ENCODE data around the gene PRTG. TPM values are rescaled to one million over a fixed set of nuclear protein-coding genes. Genes with fewer than 3 reads are reported as not detected.
"Not testable (repeated sequence)": the region's sequence is repeated elsewhere in the genome, so short reads cannot be mapped to it uniquely, and the experiment has no call there.

The PRTG gene
- total RNA-seq, 2 donors from 2014 or later, result 0.44 to 3.3 TPM

DNA sequence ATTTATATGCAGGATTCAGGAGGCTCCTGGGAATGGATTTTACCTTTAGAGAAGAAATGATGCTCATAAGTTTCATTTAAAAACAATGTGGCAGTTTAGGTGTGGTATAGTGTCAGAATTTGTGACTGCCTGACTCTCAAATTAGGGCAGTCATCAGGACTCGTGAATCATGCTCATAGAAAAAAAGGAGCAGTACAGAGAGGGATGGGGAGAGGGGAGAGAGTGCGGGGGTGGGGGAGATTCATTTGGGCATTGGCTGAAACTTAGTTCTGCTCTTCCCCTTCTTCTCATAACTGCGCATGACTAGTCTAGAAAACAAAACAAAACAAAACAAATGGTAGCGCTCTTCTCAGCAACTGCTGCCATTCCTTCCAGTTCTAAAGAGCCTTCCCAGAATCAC lies 44.3 kb downstream of the PRTG start:
- Histone ChIP-seq H3K27me3 (no peaks in the 10 kb centered on the region), H3K36me3 (no peaks in the 10 kb centered on the region), H3K4me3 (no peak overlapping the region), H3K4me1 (no peaks in the 10 kb centered on the region), H3K27ac (no peak overlapping the region), H3K9me3 (no peaks in the 10 kb centered on the region)
- no peak for DNase-seq (ENCODE audit: low spot score)
- TF ChIP-seq, protein P1, sequence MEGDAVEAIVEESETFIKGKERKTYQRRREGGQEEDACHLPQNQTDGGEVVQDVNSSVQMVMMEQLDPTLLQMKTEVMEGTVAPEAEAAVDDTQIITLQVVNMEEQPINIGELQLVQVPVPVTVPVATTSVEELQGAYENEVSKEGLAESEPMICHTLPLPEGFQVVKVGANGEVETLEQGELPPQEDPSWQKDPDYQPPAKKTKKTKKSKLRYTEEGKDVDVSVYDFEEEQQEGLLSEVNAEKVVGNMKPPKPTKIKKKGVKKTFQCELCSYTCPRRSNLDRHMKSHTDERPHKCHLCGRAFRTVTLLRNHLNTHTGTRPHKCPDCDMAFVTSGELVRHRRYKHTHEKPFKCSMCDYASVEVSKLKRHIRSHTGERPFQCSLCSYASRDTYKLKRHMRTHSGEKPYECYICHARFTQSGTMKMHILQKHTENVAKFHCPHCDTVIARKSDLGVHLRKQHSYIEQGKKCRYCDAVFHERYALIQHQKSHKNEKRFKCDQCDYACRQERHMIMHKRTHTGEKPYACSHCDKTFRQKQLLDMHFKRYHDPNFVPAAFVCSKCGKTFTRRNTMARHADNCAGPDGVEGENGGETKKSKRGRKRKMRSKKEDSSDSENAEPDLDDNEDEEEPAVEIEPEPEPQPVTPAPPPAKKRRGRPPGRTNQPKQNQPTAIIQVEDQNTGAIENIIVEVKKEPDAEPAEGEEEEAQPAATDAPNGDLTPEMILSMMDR (IDR thresholded peaks at IDR 0.05), result no peak

DNA sequence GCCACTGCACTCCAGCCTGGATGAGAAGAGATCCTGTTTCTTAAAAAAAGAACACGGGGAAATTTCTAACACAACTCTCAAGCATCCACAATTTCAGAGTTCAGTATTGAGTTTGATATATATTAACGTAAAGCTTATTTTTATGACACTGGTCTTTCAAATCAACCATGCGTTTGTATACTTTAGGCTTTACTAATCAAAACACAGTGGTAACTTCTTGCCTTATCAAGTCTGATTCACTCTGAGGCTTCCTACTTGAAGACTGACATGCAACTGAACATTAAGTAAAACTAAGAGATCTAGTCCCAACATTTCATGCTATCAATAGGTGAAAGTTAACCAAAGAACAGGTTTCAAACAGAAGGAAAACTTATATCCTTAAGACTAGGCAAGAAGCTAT lies 46.7 kb downstream of the PRTG start:
- Histone ChIP-seq H3K27ac (no peak overlapping the region), H3K4me3 (no peak overlapping the region)
- TF ChIP-seq, protein P1 (IDR thresholded peaks at IDR 0.05), result no peak

DNA sequence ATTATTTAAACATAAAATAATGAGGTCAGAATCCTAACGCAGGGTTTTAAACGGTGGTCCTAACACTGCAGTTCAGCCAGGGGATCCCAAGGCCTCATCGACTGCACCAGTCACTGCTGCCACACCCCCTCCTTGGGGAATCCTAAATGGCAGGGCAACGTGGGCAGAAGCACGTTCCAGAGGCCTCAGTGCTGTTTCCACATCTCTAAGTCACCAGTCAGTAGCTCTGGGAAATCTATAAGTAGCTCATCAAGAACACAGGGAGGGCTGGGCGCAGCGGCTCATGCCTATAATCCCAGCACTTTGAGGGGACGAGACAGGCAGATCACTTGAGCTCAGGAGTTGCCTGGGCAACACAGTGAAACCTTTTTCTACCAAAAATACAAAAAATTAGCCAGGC lies 47.5 kb downstream of the PRTG start:
- no peak overlapping the region for H3K27ac ChIP-seq
- H3K9me3 ChIP-seq, result no peaks in the 10 kb centered on the region
- TF ChIP-seq, protein P1 (IDR thresholded peaks at IDR 0.05), result no peak
- DNase-seq (ENCODE audit: low spot score), result no peak
- H3K4me1 ChIP-seq, result no peaks in the 10 kb centered on the region
- H3K27me3 ChIP-seq, result no peaks in the 10 kb centered on the region
- H3K4me3 ChIP-seq, result no peak overlapping the region
- H3K36me3 ChIP-seq, result no peaks in the 10 kb centered on the region

More for the DNA sequence above, 46.7 kb downstream of the PRTG start:
- DNase-seq (ENCODE audit: low spot score), result no peak
- no peaks in the 10 kb centered on the region for H3K27me3 ChIP-seq
- no peaks in the 10 kb centered on the region for H3K9me3 ChIP-seq
- no peaks in the 10 kb centered on the region for H3K4me1 ChIP-seq
- H3K36me3 ChIP-seq, result no peaks in the 10 kb centered on the region

DNA sequence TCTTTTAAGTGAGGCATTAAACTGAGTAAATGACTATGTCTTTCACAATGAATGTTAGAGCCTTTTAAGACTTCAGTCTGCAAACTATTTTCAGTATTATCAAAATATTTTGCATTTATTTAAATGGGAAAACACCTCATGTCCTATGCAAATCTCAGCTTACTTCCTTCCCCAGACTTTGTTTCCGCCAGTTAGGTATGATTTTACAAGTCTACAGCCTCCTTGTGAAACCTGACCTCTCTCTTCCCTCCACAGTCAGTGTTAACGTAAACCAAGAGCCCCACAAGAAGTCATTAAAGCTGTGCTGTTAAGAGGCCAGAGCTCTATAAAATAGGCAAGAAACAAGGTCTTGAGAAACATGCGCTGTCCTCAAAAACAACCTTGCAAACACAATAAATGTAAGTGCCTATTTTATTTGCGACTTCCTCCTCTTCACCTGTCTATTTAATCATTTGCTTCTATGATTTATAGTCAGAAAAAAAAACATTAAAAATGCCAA lies 48.3 kb downstream of the PRTG start:
- no peak for DNase-seq (ENCODE audit: low spot score)
- TF ChIP-seq, protein P1 (IDR thresholded peaks at IDR 0.05), result no peak
- H3K36me3 ChIP-seq, result no peaks in the 10 kb centered on the region

DNA sequence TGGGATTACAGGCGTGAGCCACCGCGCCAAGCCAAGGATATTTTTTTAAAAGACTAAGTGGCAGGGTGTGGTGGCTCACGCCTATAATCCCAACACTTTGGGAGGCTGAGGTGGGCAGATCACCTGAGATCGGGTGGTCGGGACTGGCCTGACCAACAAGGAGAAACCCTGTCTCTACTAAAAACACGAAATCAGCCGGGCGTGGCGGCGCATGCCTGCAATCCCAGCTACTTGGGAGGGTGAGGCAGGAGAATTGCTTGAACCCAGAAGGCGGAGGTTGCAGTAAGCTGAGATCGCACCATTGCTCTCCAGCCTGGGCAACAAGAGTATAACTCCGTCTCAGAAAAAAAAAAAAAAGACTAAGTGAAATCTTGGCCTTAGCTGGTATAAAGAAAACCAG lies 49.8 kb downstream of the PRTG start:
- H3K9me3 ChIP-seq; H3K4me3 ChIP-seq; H3K27ac ChIP-seq; H3K27me3 ChIP-seq; H3K36me3 ChIP-seq; H3K4me1 ChIP-seq; DNase-seq (ENCODE audit: low spot score): not testable (repeated sequence)

More for the DNA sequence above, 48.3 kb downstream of the PRTG start:
- Histone ChIP-seq H3K27ac (no peak overlapping the region), H3K27me3 (no peaks in the 10 kb centered on the region), H3K4me1 (no peaks in the 10 kb centered on the region), H3K4me3 (no peak overlapping the region), H3K9me3 (no peaks in the 10 kb centered on the region)

DNA sequence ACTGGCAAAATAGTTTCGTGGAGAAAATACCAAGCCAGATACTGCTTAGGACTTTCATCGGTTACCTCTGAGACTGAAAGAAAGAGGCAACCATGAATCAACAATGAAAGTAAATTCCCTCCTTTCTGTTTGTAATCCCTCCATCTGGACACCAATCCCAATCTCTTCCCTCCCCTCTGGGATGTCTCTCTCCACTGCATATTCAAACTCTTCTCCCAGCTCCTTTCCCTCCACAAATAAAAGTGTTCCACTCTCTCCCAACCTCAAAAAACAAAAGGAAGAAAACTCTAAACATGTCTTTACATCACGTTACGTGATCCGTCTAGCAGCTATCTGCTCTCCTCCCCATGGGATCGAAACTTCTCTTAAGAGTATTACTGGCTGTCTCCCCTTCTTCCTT lies 55.2 kb downstream of the PRTG start:
- Histone ChIP-seq H3K4me1 (no peaks in the 10 kb centered on the region), H3K9me3 (no peaks in the 10 kb centered on the region), H3K4me3 (no peak overlapping the region), H3K27me3 (no peaks in the 10 kb centered on the region), H3K27ac (no peak overlapping the region), H3K36me3 (no peaks in the 10 kb centered on the region)
- TF ChIP-seq, protein P1 (IDR thresholded peaks at IDR 0.05), result no peak
- DNase-seq (ENCODE audit: low spot score), result no peak
